ENCODE data around the gene OR6C76. TPM values are rescaled to one million over a fixed set of nuclear protein-coding genes. Genes with fewer than 3 reads are reported as not detected.

OR6C76 gene
- total RNA-seq, 2 experiments from 2014 or later, result not detected

DNA sequence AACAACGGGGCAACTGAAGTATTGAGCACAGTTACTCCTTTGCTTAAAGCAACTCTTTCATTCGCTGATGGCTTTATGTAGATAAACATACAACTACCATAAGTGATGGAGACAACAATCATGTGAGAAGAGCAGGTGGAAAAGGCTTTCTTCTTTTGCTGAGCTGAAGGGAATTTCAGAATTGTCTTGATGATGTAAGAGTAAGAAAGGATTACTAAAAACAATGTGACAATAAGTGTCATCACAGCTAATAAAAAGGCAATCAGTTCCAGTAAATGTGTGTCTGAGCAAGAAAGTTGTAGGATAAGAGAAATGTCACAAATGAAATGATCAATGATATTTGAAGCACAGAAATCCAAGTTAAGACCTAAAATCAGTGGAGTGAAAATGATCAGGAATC lies 43.2 kb downstream of the OR6C76 start:
- H4K20me1 ChIP-seq (ENCODE audit: insufficient read depth, low read length), result no peaks in the 10 kb centered on the region
- H3K27ac ChIP-seq (ENCODE audit: low read depth, low read length, poor library complexity, severe bottlenecking), result no peak overlapping the region
- no peaks in the 10 kb centered on the region for H3K9me2 ChIP-seq (ENCODE audit: insufficient read depth, low read length)
- POLR2A ChIA-PET, result no interaction called here
- H3K79me2 ChIP-seq (ENCODE audit: insufficient read depth, low read depth, low read length), result no peaks in the 10 kb centered on the region
- H3K4me3 ChIP-seq (ENCODE audit: low read depth, low read length, poor library complexity, severe bottlenecking), result no peak overlapping the region
- no peak for TF ChIP-seq EZH2phosphoT487 (IDR thresholded peaks at IDR 0.05; ENCODE audit: borderline replicate concordance, low read depth, low read length)
- H3K9me3 ChIP-seq (ENCODE audit: low read length), result no peaks in the 10 kb centered on the region
- CTCF ChIA-PET (ENCODE audit: unreplicated experiment), result no interaction called here
- no peaks in the 10 kb centered on the region for H3K36me3 ChIP-seq (ENCODE audit: insufficient read depth, low read length)
- intact Hi-C loops (cut with micrococcal nuclease; ENCODE audit: unreplicated experiment), result no loop called here
- H3K4me2 ChIP-seq (ENCODE audit: low read length), result no peak overlapping the region
- H3K4me1 ChIP-seq (ENCODE audit: insufficient read depth, low read length, poor library complexity, severe bottlenecking), result peaks cover 20% of the 10 kb centered on the region
- DNase-seq (ENCODE audit: low spot score), result no peak
- no peak overlapping the region for H2AFZ ChIP-seq (ENCODE audit: low read length)
- BruUV-seq (replicated peaks), result no TSS peak

DNA sequence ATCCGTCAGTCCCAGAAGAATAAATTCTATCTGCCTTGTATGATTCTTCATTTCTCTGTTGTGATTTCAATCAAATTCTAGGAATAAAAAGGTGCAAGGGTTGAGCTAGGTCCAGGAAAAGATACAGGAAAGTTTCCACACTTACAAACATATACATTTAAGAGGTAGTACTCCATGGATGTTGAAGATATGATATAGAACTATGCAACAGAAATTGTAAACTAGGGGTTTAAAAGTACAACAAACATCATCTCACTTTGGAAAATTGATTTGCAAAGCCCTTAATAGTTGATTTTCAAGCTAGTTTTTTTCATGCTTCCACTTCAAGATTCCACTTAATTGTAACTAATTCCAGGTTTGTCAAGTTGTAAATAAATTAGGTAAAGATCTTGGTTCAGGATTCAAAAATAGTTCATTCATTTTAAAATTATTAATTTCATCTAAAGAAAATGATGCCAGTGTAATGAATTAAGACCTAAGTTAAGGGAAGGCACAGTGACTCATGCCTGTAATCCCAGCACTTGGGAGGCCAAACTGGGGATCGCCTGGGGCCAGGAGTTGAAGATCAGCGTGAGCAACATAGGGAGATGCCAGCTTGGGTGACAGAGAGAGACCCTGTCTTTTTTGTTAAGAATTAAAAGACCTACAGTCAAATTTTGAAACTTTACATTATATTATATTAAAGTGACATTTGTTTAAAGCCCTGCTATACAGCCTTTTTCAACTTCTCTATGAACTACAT lies 44.2 kb downstream of the OR6C76 start, which contains the start of gene OR6C70:
Gene OR6C70, minus strand, starts transcription at position 51 of the 742 bp plus-strand sequence. Its CDS starts 0 bp downstream, at position 51.
- Histone ChIP-seq H3K4me1 (ENCODE audit: insufficient read depth, low read length, poor library complexity, severe bottlenecking) (peaks cover 20% of the 10 kb centered on the region), H3K79me2 (ENCODE audit: insufficient read depth, low read depth, low read length) (no peaks in the 10 kb centered on the region)

DNA sequence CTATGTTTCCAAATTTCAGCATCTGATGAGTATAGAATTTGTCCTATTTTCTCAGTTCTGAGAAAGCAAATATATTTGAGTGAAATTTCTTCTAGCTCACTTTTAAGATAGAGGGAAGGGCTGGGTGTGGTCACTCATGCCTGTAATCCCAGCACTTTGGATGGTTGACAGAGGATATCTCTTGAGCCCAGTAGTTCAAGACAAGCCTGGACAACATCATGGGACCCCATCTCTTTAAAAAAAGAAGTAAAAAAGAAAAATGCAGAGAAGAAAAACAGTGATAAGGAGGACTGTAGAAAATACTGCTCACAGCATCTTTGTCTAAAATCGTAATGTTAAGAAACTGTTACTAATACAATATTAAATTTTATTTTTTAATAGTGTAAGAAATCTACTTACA lies 46.2 kb downstream of the OR6C76 start:
- CTCF ChIA-PET (ENCODE audit: unreplicated experiment), result no interaction called here

More for the DNA sequence above, 44.2 kb downstream of the OR6C76 start, which contains the start of gene OR6C70:
- ChIA-PET POLR2A (interaction anchor here (0.6 kb wide), 1 partner anchor 15 kb away, joined by 3 read pairs; no protein-coding TSS in a partner anchor), CTCF (ENCODE audit: unreplicated experiment) (no interaction called here)
- intact Hi-C loops (cut with micrococcal nuclease; ENCODE audit: unreplicated experiment), result no loop called here
- Histone ChIP-seq H2AFZ (ENCODE audit: low read length) (no peak within 1 kb of the TSS), H3K9me3 (ENCODE audit: low read length) (no peaks in the 10 kb centered on the region), H3K9me2 (ENCODE audit: insufficient read depth, low read length) (no peaks in the 10 kb centered on the region), H3K4me2 (ENCODE audit: low read length) (no peak within 1 kb of the TSS), H3K27ac (ENCODE audit: low read depth, low read length, poor library complexity, severe bottlenecking) (no peak within 1 kb of the TSS), H4K20me1 (ENCODE audit: insufficient read depth, low read length) (no peaks in the 10 kb centered on the region), H3K4me3 (ENCODE audit: low read depth, low read length, poor library complexity, severe bottlenecking) (no peak within 1 kb of the TSS), H3K36me3 (ENCODE audit: insufficient read depth, low read length) (no peaks in the 10 kb centered on the region)
- TF ChIP-seq, protein P1, sequence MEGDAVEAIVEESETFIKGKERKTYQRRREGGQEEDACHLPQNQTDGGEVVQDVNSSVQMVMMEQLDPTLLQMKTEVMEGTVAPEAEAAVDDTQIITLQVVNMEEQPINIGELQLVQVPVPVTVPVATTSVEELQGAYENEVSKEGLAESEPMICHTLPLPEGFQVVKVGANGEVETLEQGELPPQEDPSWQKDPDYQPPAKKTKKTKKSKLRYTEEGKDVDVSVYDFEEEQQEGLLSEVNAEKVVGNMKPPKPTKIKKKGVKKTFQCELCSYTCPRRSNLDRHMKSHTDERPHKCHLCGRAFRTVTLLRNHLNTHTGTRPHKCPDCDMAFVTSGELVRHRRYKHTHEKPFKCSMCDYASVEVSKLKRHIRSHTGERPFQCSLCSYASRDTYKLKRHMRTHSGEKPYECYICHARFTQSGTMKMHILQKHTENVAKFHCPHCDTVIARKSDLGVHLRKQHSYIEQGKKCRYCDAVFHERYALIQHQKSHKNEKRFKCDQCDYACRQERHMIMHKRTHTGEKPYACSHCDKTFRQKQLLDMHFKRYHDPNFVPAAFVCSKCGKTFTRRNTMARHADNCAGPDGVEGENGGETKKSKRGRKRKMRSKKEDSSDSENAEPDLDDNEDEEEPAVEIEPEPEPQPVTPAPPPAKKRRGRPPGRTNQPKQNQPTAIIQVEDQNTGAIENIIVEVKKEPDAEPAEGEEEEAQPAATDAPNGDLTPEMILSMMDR (conservative IDR thresholded peaks at IDR 0.05; ENCODE audit: low read length), result no peak
- no peak for TF ChIP-seq EZH2phosphoT487 (IDR thresholded peaks at IDR 0.05; ENCODE audit: borderline replicate concordance, low read depth, low read length)
- no TSS peak for BruUV-seq (replicated peaks)
- no peak for DNase-seq (ENCODE audit: low spot score)

More for the DNA sequence above, 46.2 kb downstream of the OR6C76 start:
- POLR2A ChIA-PET, result interaction anchor here (0.7 to 0.8 kb wide), 3 partner anchors 28 to 79 kb away, joined by 3 to 4 read pairs (median 3); no protein-coding TSS in a partner anchor
- DNase-seq (ENCODE audit: low spot score), result no peak
- Histone ChIP-seq H4K20me1 (ENCODE audit: insufficient read depth, low read length) (no peaks in the 10 kb centered on the region), H2AFZ (ENCODE audit: low read length) (no peak overlapping the region), H3K9me3 (ENCODE audit: low read length) (no peaks in the 10 kb centered on the region), H3K4me2 (ENCODE audit: low read length) (no peak overlapping the region), H3K79me2 (ENCODE audit: insufficient read depth, low read depth, low read length) (no peaks in the 10 kb centered on the region), H3K4me1 (ENCODE audit: insufficient read depth, low read length, poor library complexity, severe bottlenecking) (peaks cover 13% of the 10 kb centered on the region), H3K36me3 (ENCODE audit: insufficient read depth, low read length) (no peaks in the 10 kb centered on the region), H3K4me3 (ENCODE audit: low read depth, low read length, poor library complexity, severe bottlenecking) (no peak overlapping the region), H3K9me2 (ENCODE audit: insufficient read depth, low read length) (no peaks in the 10 kb centered on the region), H3K27ac (ENCODE audit: low read depth, low read length, poor library complexity, severe bottlenecking) (no peak overlapping the region)
- intact Hi-C loops (cut with micrococcal nuclease; ENCODE audit: unreplicated experiment), result no loop called here
- TF ChIP-seq, protein P1 (conservative IDR thresholded peaks at IDR 0.05; ENCODE audit: low read length), result no peak
- TF ChIP-seq EZH2phosphoT487 (IDR thresholded peaks at IDR 0.05; ENCODE audit: borderline replicate concordance, low read depth, low read length), result no peak
- no TSS peak for BruUV-seq (replicated peaks)

Other genes starting within 250 kb of the OR6C76 start
- gene OR10A7, start 205.2 kb upstream of the OR6C76 start, total RNA-seq (2014; rRNA removed; shearing (Covaris generic)), result not detected in 2 replicates
- gene OR10A7, start 205.2 kb upstream of the OR6C76 start, total RNA-seq (2022), result not detected in 2 replicates
- not detected in 2 replicates for gene OR6C74, start 181.6 kb upstream of the OR6C76 start, total RNA-seq (2014; rRNA removed; shearing (Covaris generic))
- not detected in 2 replicates for gene OR6C74, start 181.6 kb upstream of the OR6C76 start, total RNA-seq (2022)
- gene OR6C6, start 129.7 kb upstream of the OR6C76 start, total RNA-seq (2014; rRNA removed; shearing (Covaris generic)), result not detected in 2 replicates
- gene OR6C6, start 129.7 kb upstream of the OR6C76 start, total RNA-seq (2022), result not detected in 2 replicates
- not detected in 2 replicates for gene OR6C1, start 111.9 kb upstream of the OR6C76 start, total RNA-seq (2014; rRNA removed; shearing (Covaris generic))
- not detected in 2 replicates for gene OR6C1, start 111.9 kb upstream of the OR6C76 start, total RNA-seq (2022)
- not detected in 2 replicates for gene OR6C3, start 95.5 kb upstream of the OR6C76 start, total RNA-seq (2014; rRNA removed; shearing (Covaris generic))
- not detected in 2 replicates for gene OR6C3, start 95.5 kb upstream of the OR6C76 start, total RNA-seq (2022)
- gene OR6C75, start 63.3 kb upstream of the OR6C76 start, total RNA-seq (2014; rRNA removed; shearing (Covaris generic)), result not detected in 2 replicates
- gene OR6C75, start 63.3 kb upstream of the OR6C76 start, total RNA-seq (2022), result not detected in 2 replicates
- gene OR6C65, start 25.7 kb upstream of the OR6C76 start, total RNA-seq (2014; rRNA removed; shearing (Covaris generic)), result not detected in 2 replicates
- not detected in 2 replicates for gene OR6C65, start 25.7 kb upstream of the OR6C76 start, total RNA-seq (2022)
- gene OR6C2, start 17.8 kb downstream of the OR6C76 start, total RNA-seq (2014; rRNA removed; shearing (Covaris generic)), result not detected in 2 replicates
- gene OR6C2, start 17.8 kb downstream of the OR6C76 start, total RNA-seq (2022), result not detected in 2 replicates
- gene OR6C70, start 43.9 kb downstream of the OR6C76 start, total RNA-seq (2014; rRNA removed; shearing (Covaris generic)), result 0.90 TPM in 1 of 2 replicates, not detected in the other
- not detected in 2 replicates for gene OR6C70, start 43.9 kb downstream of the OR6C76 start, total RNA-seq (2022)
- not detected in 2 replicates for gene OR6C68, start 66.1 kb downstream of the OR6C76 start, total RNA-seq (2014; rRNA removed; shearing (Covaris generic))
- not detected in 2 replicates for gene OR6C68, start 66.1 kb downstream of the OR6C76 start, total RNA-seq (2022)
- not detected in 2 replicates for gene OR6C4, start 123.3 kb downstream of the OR6C76 start, total RNA-seq (2014; rRNA removed; shearing (Covaris generic))
- gene OR6C4, start 123.3 kb downstream of the OR6C76 start, total RNA-seq (2022), result not detected in 2 replicates
- gene OR2AP1, start 146.2 kb downstream of the OR6C76 start, total RNA-seq (2014; rRNA removed; shearing (Covaris generic)), result not detected in 2 replicates
- not detected in 2 replicates for gene OR2AP1, start 146.2 kb downstream of the OR6C76 start, total RNA-seq (2022)
- not detected in 2 replicates for gene OR10P1, start 210.6 kb downstream of the OR6C76 start, total RNA-seq (2014; rRNA removed; shearing (Covaris generic))
- not detected in 2 replicates for gene OR10P1, start 210.6 kb downstream of the OR6C76 start, total RNA-seq (2022)

Data from OCI-LY7 (cell line).